T follicular helper cell (primary cell): ENCODE data around the gene ZNF524.

Experiments used
- DNase-seq: peaks from one replicate; pipeline ENCODE4 v3.0.0-alpha.2; 2020; ENCODE audit warnings: low read depth

ZNF524 gene

GRCh38 chr19:55620410-55621204 lies 20.5 kb downstream of the ZNF524 start:
- no peak for DNase-seq

- no peak for DNase-seq
Observed at GRCh38 chr19:55621205-55621672, 21.2 kb downstream of the ZNF524 start.

GRCh38 chr19:55621673-55622231 lies 21.7 kb downstream of the ZNF524 start:
- no peak for DNase-seq

- no peak for DNase-seq
Observed at GRCh38 chr19:55622242-55622969, 22.3 kb downstream of the ZNF524 start.

GRCh38 chr19:55623130-55623529 lies 23.0 kb downstream of the ZNF524 start:
- no peak for DNase-seq

- no peak for DNase-seq
Observed at GRCh38 chr19:55623561-55623960, 23.5 kb downstream of the ZNF524 start.

- DNase-seq, result peak; percentile 94
Observed at GRCh38 chr19:55624109-55625003, 24.3 kb downstream of the ZNF524 start, which contains the start of gene ZNF784. TSS of gene ZNF784 (minus strand) at chr19:55624566. CDS start at chr19:55624561, 5 bp downstream.

GRCh38 chr19:55625004-55625326 lies 24.9 kb downstream of the ZNF524 start:
- no peak for DNase-seq

GRCh38 chr19:55626350-55626749 lies 26.3 kb downstream of the ZNF524 start:
- peak; percentile 67 for DNase-seq

- peak; percentile 88 for DNase-seq
Observed at GRCh38 chr19:55632463-55632834, 32.4 kb downstream of the ZNF524 start.

GRCh38 chr19:55633861-55634260 lies 33.8 kb downstream of the ZNF524 start:
- no peak for DNase-seq

GRCh38 chr19:55635334-55635717 lies 35.2 kb downstream of the ZNF524 start:
- no peak for DNase-seq

- no peak for DNase-seq
Observed at GRCh38 chr19:55635856-55636440, 35.9 kb downstream of the ZNF524 start.

GRCh38 chr19:55636723-55637122 lies 36.6 kb downstream of the ZNF524 start:
- DNase-seq, result no peak

GRCh38 chr19:55637534-55637933 lies 37.4 kb downstream of the ZNF524 start:
- no peak for DNase-seq

GRCh38 chr19:55638864-55639359 lies 38.8 kb downstream of the ZNF524 start:
- DNase-seq, result no peak

- DNase-seq, result peak; percentile 65
Observed at GRCh38 chr19:55640043-55640576, 40.0 kb downstream of the ZNF524 start.

- no peak for DNase-seq
Observed at GRCh38 chr19:55640577-55641425, 40.7 kb downstream of the ZNF524 start, which contains the start of gene ZNF580. TSS of gene ZNF580 (plus strand) at chr19:55641002. CDS start at chr19:55642509, 1,507 bp downstream.

- no peak for DNase-seq
Observed at GRCh38 chr19:55641426-55642152, 41.5 kb downstream of the ZNF524 start.
